ENCODE results near the gene GLRX5.

The GLRX5 gene

DNA sequence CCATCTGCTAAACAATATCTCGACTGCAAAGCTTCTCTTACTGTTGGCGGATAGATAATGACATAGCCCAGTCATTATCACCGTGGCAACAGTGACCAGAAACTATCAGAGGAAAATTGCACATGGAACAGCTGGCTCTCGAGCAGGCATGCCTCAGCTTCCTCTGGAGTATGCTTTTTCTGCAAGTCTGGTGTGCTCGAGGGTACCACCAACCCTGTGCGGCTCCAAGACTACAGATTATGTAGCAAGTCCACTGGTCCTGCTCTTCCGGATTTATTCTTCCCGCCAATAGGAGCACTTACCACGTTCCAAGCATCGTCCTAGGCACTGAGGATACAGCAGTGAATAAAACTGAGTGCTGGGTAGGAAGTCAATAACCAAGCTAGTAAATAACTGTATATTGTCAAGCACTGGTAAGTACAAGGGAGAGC is 1.4 kb upstream of the GLRX5 start:
- DNase-seq (ENCODE audit: low read depth in 1 of 2, low spot score in 1 of 2): no peak

DNA sequence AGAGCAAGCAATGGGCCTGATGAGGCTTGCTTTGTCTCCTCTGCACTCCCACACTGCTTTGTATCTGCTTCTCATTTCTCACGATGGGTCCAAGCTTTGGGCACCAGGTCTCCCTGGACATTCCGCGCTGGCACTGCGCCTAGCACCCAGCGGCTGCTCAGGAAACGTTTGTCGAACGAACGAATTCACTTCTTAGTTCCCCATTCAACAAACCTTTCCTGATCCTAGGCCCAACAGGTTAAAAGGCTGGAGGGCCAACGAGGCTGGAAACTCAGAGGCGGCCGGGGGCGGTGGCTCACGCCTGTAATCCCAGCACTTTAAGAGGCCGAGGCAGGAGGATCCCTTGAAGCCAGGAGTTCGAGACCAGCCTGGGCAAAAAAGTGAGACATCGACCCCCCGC is 1.0 kb upstream of the GLRX5 start:
- DNase-seq (ENCODE audit: low read depth in 1 of 2, low spot score in 1 of 2): no peak

DNA sequence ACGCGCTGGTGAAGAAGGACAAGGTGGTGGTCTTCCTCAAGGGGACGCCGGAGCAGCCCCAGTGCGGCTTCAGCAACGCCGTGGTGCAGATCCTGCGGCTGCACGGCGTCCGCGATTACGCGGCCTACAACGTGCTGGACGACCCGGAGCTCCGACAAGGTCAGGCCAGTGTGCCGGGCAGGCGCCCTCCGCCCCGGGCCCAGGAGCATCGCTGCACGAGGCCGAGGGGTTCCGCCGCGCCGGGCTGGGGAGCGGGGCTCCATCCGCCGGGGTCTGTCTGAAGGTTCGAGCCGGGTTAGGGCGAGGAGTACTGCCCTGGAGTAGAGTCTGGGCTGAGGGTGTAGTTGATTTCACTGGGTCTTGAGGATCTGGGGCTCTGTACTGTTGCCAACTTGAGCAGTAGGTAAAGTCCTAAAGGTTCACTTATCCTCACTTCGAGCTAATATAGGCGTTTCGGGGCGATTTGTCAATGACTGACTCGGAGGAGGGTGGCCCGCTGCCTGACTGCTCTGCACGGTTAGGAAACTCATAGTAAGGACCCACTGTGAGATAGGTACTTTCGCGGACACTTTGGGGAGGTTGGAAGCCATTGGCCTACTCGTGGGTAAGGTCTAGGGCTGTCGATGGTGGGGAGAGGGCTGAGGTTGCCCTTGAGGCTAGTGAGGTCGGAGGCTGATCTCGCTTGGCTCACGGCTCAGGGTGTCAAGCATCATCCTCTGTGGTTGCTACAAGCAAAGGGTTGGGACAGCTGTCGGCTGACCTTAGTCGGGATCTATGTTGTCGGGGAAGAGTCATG is 574 bp downstream of the GLRX5 start:
- no peak for DNase-seq (ENCODE audit: low read depth in 1 of 2, low spot score in 1 of 2)

DNA sequence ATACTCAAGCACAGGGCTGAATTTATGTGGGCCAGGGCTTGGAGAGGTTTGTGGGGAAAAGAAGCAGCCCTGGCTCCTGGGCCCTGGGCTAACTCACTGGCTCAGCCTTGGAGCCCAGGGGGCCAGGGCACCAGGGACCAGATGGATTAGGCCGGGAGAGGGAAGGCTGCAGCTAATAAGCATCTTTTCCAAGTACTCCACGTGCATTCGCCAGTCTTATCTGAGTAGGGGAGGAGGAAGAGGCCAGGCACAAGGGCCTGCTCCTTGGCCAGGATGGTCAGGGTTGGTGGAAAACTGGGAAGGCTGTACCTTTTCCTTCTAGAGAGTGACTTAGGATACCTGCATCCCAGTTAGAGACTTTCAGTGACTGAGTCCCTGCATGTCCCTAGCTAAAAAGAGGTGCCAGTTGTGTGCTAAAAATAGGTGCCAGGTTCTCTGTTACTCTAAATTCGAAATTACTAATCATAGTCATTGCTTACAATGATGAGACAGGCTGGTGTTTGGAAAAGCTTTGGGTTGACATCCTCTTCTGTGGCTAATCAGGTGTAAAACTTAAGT is 1.3 kb downstream of the GLRX5 start:
- no peak for DNase-seq (ENCODE audit: low read depth in 1 of 2, low spot score in 1 of 2)

DNA sequence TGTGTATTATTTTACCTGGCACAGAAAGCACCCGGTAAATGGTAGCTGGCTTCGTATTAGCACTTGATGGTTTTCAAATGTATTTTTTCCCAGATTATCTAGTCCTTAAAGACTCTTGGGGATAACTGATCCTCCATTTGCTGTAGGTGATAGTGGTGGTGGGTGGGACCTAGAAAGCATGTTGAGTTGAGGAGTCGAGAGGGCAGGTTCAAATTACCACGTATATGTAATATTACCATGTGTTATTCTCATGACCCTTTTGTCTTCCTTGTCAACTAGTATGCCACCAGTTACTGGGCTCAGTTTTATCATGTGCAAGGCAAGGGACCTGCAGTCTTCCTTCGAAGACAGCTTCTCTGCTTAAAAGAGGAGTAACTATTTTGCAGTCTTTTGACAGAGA is 1.8 kb downstream of the GLRX5 start:
- DNase-seq (ENCODE audit: low read depth in 1 of 2, low spot score in 1 of 2): no peak

DNA sequence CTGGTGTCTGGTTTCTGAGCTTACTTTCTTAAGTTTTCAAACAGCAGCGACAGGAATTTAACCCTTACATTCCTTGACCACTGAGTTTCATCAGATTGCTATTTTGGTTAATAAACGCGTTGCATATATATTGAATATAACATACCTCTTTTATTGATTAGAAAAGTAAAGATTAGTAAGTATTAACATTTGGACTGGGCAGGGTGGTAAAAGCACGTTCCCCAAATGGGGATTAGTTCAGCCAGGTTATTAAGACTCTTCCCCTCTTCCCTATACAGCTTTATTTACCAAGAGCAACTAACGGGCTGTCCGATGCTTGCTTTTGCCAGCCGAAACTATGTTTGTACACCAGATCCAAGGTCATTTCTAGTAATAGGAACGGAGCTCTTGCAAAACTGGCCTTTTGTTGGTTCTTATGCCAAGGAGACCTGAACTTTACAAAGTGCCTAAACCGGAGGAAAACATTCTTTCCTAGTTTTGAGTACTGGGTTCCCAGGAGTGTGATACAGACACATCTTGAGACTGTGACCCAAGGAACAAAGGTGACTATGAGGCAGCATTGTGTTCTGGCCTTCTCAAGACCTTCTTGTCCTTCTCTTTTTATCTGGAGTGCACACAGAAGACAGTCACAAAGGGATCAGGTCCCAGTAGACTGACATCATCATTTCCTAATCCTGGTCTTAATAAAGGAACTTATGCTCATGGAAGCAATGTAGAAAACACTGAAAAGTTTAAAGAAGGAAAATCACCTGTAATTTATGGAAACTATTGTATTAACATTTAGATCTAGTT is 2.6 kb downstream of the GLRX5 start:
- no peak for DNase-seq (ENCODE audit: low read depth in 1 of 2, low spot score in 1 of 2)

DNA sequence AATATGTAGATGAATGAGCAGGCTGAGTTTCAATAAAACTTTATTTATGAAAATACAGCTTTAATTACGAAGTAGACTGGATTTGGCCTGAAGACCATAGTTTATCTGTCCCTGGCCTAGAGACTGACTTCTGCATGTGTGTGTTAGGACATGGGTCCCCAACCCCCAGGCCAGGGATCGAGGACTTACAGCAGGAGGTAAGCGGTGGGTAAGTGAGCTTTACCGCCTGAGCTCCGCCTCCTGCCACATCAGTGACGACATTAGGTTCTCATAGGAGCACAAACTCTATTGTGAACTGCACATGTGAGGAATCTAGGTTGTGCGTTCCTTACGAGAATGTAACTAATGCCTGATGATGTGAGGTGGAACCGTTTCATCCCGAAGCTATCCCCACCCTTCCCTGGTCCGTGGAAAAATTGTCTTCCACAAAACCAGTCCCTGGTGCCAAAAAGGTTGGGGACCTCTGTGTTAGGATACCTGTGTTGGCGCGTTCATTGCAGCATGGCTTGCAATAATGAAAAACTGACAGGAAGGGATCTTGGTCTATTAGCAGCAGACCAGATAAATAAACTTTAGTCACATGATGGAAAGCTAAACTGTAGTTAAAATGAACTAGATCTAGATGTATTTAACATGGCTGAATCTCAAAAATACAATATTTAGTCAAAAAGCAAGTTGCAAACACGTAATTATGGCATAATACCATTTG is 4.1 kb downstream of the GLRX5 start:
- DNase-seq (ENCODE audit: low read depth in 1 of 2, low spot score in 1 of 2): no peak

DNA sequence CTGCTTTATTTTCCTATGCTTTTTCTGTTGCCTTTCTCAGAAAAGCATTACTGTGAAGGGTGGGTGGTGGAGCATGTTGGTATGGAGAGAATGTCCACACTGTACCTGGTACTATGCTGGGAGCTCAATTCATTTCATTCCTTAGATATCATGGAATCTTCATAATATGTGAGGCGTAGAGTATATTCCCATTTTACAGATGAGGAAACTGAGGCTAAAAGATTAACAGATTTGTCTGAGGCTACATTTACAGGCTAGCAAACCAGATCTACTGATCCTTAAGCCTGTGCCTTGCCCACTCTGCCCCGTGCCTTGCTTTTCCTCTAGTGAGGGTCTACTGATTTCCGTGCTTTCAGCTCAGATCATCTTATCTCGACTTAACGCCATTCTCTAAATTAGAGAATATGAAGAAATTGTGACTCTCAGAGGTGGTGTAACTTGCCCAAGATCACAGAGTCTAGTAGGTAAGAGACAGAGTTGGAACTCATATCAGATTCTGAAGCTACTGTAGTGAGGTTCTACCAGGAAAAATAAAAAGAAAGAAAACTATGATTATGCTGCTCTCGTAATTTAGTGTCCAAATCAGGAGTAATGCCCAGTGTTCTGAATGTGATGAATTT is 5.5 kb downstream of the GLRX5 start:
- DNase-seq (ENCODE audit: low read depth in 1 of 2, low spot score in 1 of 2): no peak

DNA sequence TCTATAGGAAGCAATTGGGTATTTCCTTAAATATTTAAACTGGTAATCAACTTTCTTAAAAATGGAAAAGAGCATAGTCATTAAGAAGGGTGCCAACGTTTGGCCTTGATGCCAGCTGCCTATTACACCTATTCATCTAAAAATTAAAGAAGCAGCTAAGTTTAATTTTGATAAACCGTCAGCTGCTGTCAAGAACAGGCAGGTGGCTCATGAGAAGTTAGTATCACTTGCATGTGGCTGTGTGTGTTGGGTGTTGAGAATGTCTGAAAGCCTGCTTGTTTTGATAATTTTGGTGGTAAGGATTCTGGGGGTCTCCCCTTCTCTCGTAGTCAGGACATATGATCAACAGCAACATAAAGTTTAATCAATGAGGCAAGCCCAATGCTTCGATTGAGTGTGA is 6.5 kb downstream of the GLRX5 start:
- DNase-seq (ENCODE audit: low read depth in 1 of 2, low spot score in 1 of 2): no peak

DNA sequence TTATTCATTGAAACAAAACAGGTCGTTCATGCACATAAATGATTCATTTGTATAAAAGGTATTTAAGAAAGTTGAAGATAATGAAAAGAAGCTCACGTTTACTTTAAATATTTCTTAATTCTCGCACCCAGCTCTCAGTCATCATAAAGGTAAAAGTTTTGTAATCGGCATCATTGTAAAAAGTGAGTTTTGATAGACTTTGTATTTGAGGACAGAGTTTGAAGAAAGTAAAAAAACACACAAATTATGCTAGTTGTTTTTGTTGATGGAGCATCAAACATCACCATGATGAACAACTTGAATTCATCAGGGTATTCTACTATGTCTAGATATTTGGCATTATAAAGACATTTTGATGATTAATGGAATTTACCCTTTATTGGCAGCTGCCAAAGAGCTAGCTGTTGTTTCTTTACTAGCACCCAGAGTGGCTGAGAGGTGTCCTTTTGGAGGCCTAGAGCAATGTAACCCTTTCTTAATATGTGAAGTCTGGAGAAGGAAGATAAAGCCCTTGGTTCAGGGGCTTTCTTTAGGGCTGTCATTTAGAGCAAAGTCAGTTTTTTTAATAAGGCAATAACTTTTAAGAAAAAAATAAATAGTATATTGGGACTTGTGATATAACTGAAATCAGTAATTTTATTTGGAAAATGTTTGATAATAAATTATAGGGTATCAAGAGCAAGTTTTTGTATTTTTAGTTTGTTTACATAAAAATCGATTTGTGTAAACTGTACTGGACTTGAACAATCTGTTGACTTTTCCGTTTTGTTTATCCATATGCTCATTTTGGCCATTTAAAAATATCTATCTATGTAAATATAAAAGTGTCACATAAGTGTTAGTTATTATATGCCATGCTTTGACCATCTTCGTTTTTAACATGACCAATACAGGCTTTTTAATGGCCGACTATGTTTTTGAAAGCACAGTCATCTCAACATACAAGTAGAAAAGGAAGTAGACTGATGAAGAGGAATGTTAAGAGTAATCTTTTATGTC is 7.4 kb downstream of the GLRX5 start:
- DNase-seq (ENCODE audit: low read depth in 1 of 2, low spot score in 1 of 2): no peak

DNA sequence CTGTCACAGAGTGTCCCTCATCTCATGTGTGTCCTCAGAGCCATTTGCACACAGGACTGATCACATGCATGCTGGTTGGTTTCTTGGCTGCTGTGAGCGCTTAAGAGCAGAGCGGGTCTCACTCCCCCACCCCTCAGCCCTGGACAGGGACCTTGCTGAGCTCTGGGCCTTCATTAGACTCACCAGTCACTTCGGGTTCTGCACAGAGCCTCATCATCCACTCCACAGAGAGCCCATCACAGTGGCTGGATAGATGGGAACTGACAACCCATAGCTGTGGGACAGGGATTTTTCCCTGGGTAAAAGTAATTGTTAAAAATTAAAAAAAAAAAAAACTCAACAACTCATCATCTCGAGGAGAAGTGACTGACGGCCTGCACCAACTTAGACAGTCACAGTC is 8.2 kb downstream of the GLRX5 start:
- DNase-seq (ENCODE audit: low read depth in 1 of 2, low spot score in 1 of 2): no peak

DNA sequence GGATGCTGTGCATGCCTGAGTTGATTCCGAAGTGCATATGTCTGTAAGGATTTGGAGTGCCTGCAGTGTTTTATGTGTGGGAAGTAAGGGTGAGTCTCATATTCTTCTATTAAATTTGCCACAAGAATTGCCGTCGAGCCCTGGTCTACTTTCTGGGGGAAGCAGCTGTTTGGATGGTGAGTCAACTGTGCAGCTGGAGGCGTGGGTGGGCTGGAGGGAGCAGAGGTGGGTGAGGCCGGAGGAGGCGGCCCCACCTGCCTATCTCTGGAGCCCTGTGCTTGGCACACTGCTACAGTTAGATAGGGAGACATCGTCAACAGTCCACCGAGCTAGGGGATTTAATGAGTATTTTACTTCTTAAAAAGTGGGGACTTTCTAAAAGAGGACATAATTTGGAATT is 9.7 kb downstream of the GLRX5 start:
- DNase-seq (ENCODE audit: low read depth in 1 of 2, low spot score in 1 of 2): no peak

DNA sequence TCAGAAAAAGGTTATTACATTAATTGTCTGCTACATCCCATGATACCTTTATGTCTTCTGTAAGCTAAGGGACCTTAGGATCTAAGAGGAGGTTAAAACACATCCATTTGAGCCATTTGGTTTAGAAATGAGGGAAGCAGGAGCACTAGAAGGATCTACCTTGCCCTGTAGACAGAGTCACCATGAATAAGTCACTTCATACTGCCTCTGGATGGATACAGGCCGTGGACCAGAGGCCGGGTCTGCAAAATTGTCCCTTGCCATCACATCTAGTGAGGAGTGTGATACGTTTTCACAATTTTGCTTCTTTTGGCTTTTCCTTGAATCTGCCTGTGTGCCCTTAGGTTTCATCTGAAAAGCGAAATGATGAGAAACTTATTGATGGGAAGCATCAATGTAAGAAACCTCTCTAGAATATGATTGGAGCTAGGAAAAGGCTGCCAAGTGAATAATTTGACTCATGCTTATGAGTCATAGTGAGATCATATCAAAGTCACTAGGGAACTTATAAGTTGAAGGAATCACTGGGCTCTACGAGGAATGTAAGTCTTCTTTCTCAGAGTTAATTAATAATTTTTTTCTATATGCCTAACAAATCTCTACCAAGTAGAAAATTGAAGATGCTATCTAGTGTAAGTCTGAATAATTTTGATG is 10.8 kb downstream of the GLRX5 start:
- DNase-seq (ENCODE audit: low read depth in 1 of 2, low spot score in 1 of 2): no peak

DNA sequence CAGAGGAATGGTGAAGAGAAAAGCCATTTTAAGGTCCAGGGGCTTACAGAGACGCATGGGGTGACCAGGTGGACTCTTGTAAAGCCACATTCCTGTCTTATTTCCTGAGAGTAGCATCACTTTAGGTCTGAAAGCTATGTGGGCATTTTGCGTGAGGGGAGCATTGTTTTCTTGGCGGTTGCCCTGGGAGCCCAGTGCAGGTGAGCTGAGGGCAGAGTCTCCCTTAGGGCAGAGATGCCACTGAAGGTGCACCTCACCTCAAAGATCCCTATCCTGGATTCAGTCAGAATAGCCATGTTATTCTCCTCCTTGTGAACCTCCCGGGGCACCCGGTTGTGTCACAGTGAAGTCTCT is 12.4 kb downstream of the GLRX5 start:
- DNase-seq (ENCODE audit: low read depth in 1 of 2, low spot score in 1 of 2): no peak

DNA sequence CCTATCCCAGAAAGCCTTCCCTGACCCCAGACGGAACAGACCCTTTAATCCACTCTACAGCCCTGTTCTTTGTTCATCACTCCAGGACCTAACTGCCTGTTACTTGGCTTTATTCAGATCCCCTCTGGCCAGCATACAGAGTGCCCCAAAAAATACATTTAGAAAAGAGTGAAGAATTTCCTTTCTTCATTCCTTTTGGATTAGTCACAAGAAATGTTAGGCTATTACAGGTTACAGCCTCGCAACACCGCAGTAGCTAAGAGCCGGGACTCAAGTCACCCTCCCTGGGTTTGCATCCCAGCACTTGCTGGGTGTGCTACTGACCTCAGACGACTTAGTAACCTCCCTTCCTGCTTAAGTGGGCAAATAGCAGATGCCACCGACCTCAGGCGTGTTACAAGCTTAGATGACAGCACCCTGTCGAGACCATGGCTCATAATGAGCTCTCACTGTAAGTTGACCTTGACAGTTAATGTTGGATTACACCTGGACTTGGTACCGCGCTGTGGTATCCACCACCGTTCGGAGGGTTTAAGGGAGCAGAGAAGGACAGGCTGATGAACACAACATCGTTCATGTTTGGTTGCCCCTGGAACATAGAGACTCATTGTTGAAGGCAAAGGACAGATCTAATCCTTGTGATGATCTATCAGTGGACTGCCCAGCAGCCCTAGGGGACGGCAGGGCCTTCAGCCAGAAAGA is 12.9 kb downstream of the GLRX5 start:
- DNase-seq (ENCODE audit: low read depth in 1 of 2, low spot score in 1 of 2): no peak

DNA sequence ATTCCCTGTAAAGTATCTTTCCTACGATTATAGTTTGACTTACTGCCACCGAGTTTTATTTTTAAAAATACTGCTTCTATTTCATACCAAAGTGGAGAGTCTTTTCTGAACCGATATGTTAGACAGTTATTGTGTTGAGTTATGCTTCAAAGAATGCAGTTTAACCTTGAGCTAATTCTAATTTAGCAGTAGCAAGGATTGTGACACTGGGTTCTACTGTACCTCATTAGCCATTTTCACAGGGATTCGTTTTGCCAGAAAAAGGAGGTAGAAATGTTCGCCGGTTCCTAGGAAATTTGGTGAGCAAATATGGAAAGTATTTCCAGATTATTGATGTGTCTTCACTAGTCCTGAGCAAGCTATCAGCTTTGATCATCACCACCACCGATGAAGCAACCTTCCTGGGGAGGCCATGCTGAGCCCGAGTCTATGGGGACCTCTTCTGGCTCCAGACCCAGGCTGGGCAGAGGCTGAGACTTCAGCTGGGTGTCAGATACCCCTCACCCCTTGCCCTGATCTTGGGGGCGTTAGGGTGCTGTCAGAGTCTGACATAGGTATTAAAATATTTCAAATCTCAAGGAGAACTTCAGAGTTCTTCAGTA is 13.6 kb downstream of the GLRX5 start:
- no peak for DNase-seq (ENCODE audit: low read depth in 1 of 2, low spot score in 1 of 2)

DNA sequence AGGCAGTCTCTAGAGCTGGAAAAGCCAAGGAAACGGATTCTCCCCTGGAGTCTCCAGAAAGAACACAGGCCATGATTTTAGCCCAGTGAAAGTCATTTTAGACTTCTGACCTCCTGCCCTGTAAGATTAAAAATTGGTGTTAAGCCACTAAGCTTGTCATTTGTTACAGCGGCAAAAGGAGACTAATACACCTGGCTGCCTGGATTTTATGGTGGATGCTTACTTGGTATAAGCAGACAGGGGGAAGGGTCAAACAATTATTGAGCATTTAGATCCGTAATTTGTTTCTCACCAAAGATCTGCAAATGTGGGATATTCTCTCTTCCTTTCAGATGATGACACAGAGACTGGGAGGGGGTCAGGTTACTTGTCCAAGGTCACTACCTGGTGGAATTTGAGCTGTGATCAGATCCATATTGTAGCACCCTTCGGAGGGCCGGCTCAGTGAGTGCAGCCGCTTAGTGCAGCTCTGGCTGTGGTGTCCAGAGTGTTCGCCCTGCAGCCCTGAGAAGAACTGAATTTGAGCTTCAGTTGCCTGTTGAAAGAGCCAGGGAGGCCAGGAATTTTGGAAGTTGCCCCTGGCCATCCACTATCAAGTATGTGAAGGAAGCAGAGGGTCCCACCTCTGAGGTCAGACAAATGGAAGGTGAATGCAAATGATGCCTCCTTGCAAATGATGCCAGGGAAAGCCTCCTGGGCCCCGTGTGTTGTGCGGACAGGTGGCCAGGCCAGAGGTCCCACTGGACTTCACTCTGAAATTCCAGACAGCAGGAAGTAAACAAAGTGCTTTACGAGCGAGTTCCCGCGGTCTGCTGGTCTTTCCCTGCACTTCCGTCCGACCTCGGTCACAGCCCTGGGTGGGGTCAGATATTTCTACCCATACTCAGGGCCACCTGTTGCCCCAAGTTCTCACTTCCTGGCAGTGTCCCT is 15.1 kb downstream of the GLRX5 start:
- DNase-seq (ENCODE audit: low read depth in 1 of 2, low spot score in 1 of 2): no peak

DNA sequence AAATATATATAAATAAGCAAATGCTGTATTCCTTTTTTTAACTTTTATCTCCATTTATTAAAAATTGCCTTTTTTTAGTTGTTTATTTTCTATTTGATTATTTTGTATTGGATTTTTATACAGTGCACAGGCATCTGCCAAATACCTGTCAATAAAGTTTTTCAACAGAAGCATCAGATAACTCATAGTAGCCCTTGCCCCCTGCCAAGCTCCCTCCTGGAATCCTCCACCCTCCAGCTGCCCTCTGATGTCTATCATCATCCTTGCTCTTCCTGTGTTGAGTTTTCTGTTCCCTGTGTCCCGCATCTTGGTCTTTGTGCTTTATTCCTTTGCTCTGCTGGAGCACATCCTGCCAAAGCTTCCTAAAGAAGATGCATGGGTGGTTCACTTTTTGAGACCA is 16.6 kb downstream of the GLRX5 start:
- no peak for DNase-seq (ENCODE audit: low read depth in 1 of 2, low spot score in 1 of 2)
